ENCODE results near the gene TMEM243.

- TF ChIP-seq CTCF (IDR thresholded peaks at IDR 0.05; ENCODE audit: extremely low read depth in 1 of 2, insufficient read depth in 1 of 2, low read depth in 1 of 2, low read length in 2 of 2) (no peak), EZH2 (IDR thresholded peaks at IDR 0.05; ENCODE audit: borderline replicate concordance, low read depth, low read length, severe bottlenecking) (no peak), POLR2AphosphoS5 (IDR thresholded peaks at IDR 0.05; ENCODE audit: insufficient read depth, low read depth, low read length) (no peak)
Measured at GRCh38 chr7:87147500-87147899, 72.0 kb downstream of the TMEM243 start.

Data from endothelial cell of umbilical vein (primary cell).